Measurements from ENCODE around the gene PRKCH. TPM values are rescaled to one million over a fixed set of nuclear protein-coding genes. Genes with fewer than 3 reads are reported as not detected.

The PRKCH gene
- total RNA-seq, 1 donor from 2014 or later = 20.2 TPM

DNA sequence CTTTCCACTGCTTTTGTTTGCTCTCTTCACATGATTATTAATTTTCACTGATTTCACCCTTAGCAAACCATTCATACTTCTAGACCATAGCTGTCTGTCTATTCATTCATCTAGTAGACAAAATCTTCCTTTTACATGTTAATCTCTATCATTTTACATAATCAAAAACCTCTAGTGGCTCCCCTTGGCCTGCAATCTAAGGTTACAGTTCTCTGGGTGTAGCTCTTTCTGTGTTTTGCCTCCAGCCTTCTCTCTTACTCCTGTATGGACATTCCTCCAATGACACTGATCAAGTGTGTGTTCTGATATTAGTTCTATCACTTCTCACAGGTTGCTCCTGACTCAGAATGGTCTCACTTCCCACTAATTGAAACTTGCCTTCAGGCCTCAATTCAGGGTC is 56.4 kb downstream of the PRKCH start:
- no peaks in the 10 kb centered on the region for H3K36me3 ChIP-seq
- peaks cover 6 to 24% of the 10 kb centered on the region in 2 donors for H3K9me3 ChIP-seq
- DNase-seq (ENCODE audit: low spot score in 2 of 2) = no peak
- no peak for TF ChIP-seq CTCF (IDR thresholded peaks at IDR 0.05)
- H3K27me3 ChIP-seq = no peaks in the 10 kb centered on the region
- H3K4me3 ChIP-seq = no peak overlapping the region
- intact Hi-C loops (cut with DNase I) = no loop called here
- H3K27ac ChIP-seq = no peak overlapping the region
- no peaks in the 10 kb centered on the region for H3K4me1 ChIP-seq

DNA sequence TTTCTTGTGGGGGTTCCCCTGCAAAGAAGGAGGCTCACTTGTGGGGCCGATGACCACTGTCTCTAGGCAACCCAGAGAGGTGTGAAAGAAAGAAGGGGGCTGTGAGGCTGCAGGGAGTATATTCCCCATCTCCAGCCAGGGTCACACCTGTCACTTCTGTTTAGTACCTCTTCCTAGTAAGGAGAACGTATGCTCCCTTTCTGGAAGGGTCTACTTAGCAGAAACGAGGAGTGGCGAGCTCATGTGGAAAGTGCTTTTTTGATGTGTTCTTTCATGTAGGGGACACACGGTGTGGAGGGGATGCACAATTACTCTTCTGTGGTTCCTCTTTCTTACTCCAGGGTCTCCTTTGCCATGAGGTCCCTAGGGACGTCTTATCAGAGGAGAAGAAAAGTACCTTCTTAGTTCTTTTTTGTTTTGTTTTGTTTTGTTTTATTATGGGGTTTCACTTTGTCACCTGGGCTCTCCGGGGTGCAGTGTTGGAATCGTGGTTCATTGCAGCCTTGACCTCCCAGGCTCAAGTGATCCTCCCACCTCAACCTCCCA is 58.3 kb downstream of the PRKCH start:
- peaks cover 0 to 16% of the 10 kb centered on the region in 2 donors for H3K9me3 ChIP-seq
- intact Hi-C loops (cut with DNase I) = no loop called here
- peak in 1 of 2 donors; percentile 21 for DNase-seq (ENCODE audit: low spot score in 2 of 2)
- no peaks in the 10 kb centered on the region for H3K36me3 ChIP-seq
- no peaks in the 10 kb centered on the region for H3K4me1 ChIP-seq
- no peaks in the 10 kb centered on the region for H3K27me3 ChIP-seq
- no peak overlapping the region for H3K27ac ChIP-seq
- TF ChIP-seq CTCF (IDR thresholded peaks at IDR 0.05) = no peak
- H3K4me3 ChIP-seq = no peak overlapping the region

GRCh38 chr14:61380984-61381383 is 59.6 kb downstream of the PRKCH start:
- H3K27me3 ChIP-seq = no peaks in the 10 kb centered on the region
- intact Hi-C loops (cut with DNase I) = no loop called here
- no peak for TF ChIP-seq CTCF (IDR thresholded peaks at IDR 0.05)
- no peak overlapping the region for H3K27ac ChIP-seq
- H3K4me3 ChIP-seq = no peak overlapping the region
- no peaks in the 10 kb centered on the region for H3K4me1 ChIP-seq
- H3K9me3 ChIP-seq = peaks cover 0 to 5% of the 10 kb centered on the region in 2 donors
- H3K36me3 ChIP-seq = no peaks in the 10 kb centered on the region
- no peak for DNase-seq (ENCODE audit: low spot score in 2 of 2)

- Histone ChIP-seq H3K27ac (no peak overlapping the region), H3K4me3 (no peak overlapping the region), H3K9me3 (peaks cover 0 to 4% of the 10 kb centered on the region in 2 donors), H3K27me3 (no peaks in the 10 kb centered on the region), H3K4me1 (no peaks in the 10 kb centered on the region), H3K36me3 (no peaks in the 10 kb centered on the region)
- TF ChIP-seq CTCF (IDR thresholded peaks at IDR 0.05) = no peak
- intact Hi-C loops (cut with DNase I) = no loop called here
- DNase-seq (ENCODE audit: low spot score in 2 of 2) = peak in 1 of 2 donors; percentile 59
Observed at GRCh38 chr14:61381553-61381952, 60.2 kb downstream of the PRKCH start.

DNA sequence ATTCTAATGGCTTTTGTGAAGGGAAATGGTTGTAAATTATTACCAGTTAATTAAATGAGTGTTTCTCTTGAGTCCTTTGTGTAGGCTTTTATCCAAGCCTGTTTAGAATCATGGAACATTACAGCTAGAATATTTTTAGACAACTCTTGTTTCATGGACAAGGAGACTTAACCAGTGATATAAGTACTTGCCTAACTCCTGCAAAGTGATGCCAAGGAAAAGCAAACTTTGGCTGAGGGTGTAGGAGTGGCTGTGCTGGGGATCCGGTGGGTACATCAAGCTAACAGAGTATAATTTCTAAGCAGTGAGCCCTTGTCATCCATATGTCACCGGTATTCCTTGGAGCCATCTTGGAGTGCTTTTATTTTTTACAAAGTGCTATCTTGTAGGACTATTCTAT is 61.5 kb downstream of the PRKCH start:
- intact Hi-C loops (cut with DNase I) = no loop called here
- no peak overlapping the region for H3K27ac ChIP-seq
- H3K4me3 ChIP-seq = no peak overlapping the region
- no peaks in the 10 kb centered on the region for H3K27me3 ChIP-seq
- H3K9me3 ChIP-seq = no peaks in the 10 kb centered on the region
- H3K4me1 ChIP-seq = no peaks in the 10 kb centered on the region
- DNase-seq (ENCODE audit: low spot score in 2 of 2) = no peak
- no peak for TF ChIP-seq CTCF (IDR thresholded peaks at IDR 0.05)
- H3K36me3 ChIP-seq = no peaks in the 10 kb centered on the region

All from ascending aorta (tissue), 2 donors.